Cardiac muscle cell (in vitro differentiated cells and primary cell): Measurements from ENCODE around the gene CCDC107. TPM values are rescaled to one million over a fixed set of nuclear protein-coding genes. Genes with fewer than 3 reads are reported as not detected.

Experiments used
- DNase-seq, 2 donors: peaks; one replicate each; pipeline versions ENCODE4 v3.0.0 to v3.0.0-alpha.2; 2010 to 2017; ENCODE audit warnings: low read depth in 1 of 2, low spot score in 1 of 2
- H3K27ac ChIP-seq: fragments of 200-600 bp; sonication (generic); 2 replicates; pipeline ENCODE4 v1.5.1; 2016
- H3K27me3 ChIP-seq: fragments of 200-600 bp; sonication (generic); 2 replicates; pipeline ENCODE4 v1.6.0; 2016; ENCODE audit warnings: control low read depth
- H3K36me3 ChIP-seq: fragments of 200-600 bp; sonication (generic); 2 replicates; pipeline ENCODE4 v1.5.1; 2016; ENCODE audit warnings: control low read depth
- H3K4me1 ChIP-seq: fragments of 200-600 bp; sonication (generic); 2 replicates; pipeline ENCODE4 v1.8.1; 2017; ENCODE audit warnings: low read depth, mild to moderate bottlenecking, mixed run types
- H3K4me3 ChIP-seq: fragments of 200-600 bp; sonication (generic); 2 replicates; pipeline ENCODE4 v1.5.1; 2016; ENCODE audit warnings: mild to moderate bottlenecking
- H3K9me3 ChIP-seq: fragments of 200-600 bp; sonication (generic); 2 replicates; pipeline ENCODE4 v1.5.1; 2017; ENCODE audit warnings: low read depth, mild to moderate bottlenecking, control low read depth
- CTCF ChIP-seq: IDR thresholded peaks from 2 replicates; pipeline ENCODE4 v1.5.1; 2012; ENCODE audit warnings: low read depth, mild to moderate bottlenecking, low read length
- polyA plus RNA-seq: library from polyadenylated mRNA; unstranded; fragments of >200 nt; fragmentation: Nextera tagmentation; extraction: Ambion mirVana; gene quantifications from 2 replicates; pipeline ENCODE4 v1.2.1, GENCODE V29; 2016
- total RNA-seq: library from RNA; depleted of rRNA; stranded (reverse); fragments of >200 nt; gene quantifications from 2 replicates; pipeline ENCODE4 v1.2.3, GENCODE V29; 2016

Gene CCDC107
- total and polyA plus RNA-seq, 2 experiments from 2014 or later = 26.5 to 75.1 TPM

GRCh38 chr9:35657546-35658136 lies 451 bp upstream of the CCDC107 start, which contains the start of gene RMRP:
Gene RMRP (minus strand): TSS chr9:35658019.
- peak within 1 kb of the TSS; percentile 79 for H3K4me3 ChIP-seq
- no peaks in the 10 kb centered on the region for H3K36me3 ChIP-seq
- H3K27me3 ChIP-seq = no peaks in the 10 kb centered on the region
- peak; percentile 23 for TF ChIP-seq CTCF
- H3K4me1 ChIP-seq = peaks cover 21% of the 10 kb centered on the region
- peak within 1 kb of the TSS; percentile 99 for H3K27ac ChIP-seq
- H3K9me3 ChIP-seq = no peaks in the 10 kb centered on the region
- peak; percentile 100 for DNase-seq

DNA sequence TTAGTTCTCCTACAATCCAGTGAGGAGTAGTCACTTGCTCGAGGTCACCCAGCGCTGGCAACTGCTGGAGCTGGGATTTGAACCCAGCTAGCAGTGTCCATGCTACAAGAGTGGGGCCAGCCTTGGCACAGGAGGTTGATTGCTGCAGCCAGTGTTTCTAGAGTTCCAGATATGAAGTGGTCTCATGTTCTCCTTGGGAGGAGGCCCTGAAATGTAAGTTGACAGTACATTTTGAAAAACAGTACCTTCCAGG lies 802 bp downstream of the CCDC107 start:
- peak overlapping the region; percentile 79 for H3K4me3 ChIP-seq
- H3K9me3 ChIP-seq = no peaks in the 10 kb centered on the region
- peak in 1 of 2 donors; percentile 44 for DNase-seq
- H3K36me3 ChIP-seq = no peaks in the 10 kb centered on the region
- peaks cover 21% of the 10 kb centered on the region for H3K4me1 ChIP-seq
- TF ChIP-seq CTCF = no peak
- H3K27ac ChIP-seq = peak overlapping the region; percentile 99
- no peaks in the 10 kb centered on the region for H3K27me3 ChIP-seq

GRCh38 chr9:35659340-35659739 lies 1.2 kb downstream of the CCDC107 start:
- Histone ChIP-seq H3K36me3 (no peaks in the 10 kb centered on the region), H3K27me3 (no peaks in the 10 kb centered on the region), H3K4me1 (peaks cover 21% of the 10 kb centered on the region), H3K9me3 (no peaks in the 10 kb centered on the region), H3K27ac (peak overlapping the region; percentile 99), H3K4me3 (peak overlapping the region; percentile 79)
- TF ChIP-seq CTCF = no peak
- DNase-seq = peak in 1 of 2 donors; percentile 68

GRCh38 chr9:35660966-35661415 lies 2.9 kb downstream of the CCDC107 start:
- peak; percentile 42 to 78 for DNase-seq
- Histone ChIP-seq H3K27me3 (no peaks in the 10 kb centered on the region), H3K4me1 (peaks cover 21% of the 10 kb centered on the region), H3K9me3 (no peaks in the 10 kb centered on the region), H3K36me3 (no peaks in the 10 kb centered on the region), H3K4me3 (no peak overlapping the region), H3K27ac (peak overlapping the region; percentile 99)
- peak; percentile 37 for TF ChIP-seq CTCF

DNA sequence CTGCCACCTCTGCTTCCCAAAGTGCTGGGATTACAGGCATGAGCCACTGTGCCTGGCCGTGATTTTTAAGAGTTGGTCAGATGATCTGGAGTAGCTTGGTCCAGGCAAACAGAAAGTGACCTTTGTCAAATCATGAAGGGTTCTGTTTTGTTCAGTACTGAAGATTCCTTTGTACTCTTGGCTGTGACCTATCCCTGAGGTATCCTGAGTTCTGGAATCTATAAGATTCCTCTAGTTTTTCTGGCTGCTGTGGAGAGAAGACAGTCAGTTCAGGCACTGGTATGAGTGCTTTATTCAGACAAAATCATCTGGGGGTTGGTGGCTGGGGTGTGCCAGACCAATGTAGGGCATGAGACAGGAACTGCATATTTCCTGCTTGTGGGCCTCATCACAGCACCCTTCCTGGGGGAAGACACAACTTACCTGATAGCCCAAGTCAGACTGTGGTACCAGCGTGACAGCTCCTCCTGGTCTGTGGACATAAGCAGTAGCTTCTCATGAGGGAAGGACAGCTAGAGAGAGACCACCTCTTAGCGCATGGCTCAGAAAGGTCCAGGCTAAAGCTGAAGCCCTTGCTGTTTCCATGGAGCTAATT lies 3.8 kb downstream of the CCDC107 start:
- Histone ChIP-seq H3K4me3 (no peak overlapping the region), H3K36me3 (no peaks in the 10 kb centered on the region), H3K4me1 (peaks cover 19% of the 10 kb centered on the region), H3K27me3 (no peaks in the 10 kb centered on the region), H3K27ac (peak overlapping the region; percentile 99), H3K9me3 (no peaks in the 10 kb centered on the region)
- no peak for DNase-seq
- TF ChIP-seq CTCF = no peak
